Osteoblast (primary cell): ENCODE measurements around the gene C2CD5. TPM values are rescaled to one million over a fixed set of nuclear protein-coding genes. Genes with fewer than 3 reads are reported as not detected.

Experiments
- DNase-seq: peaks from one replicate; pipeline ENCODE4 v3.0.0; 2011; ENCODE audit warnings: low spot score, mixed read lengths; ENCODE audit not compliant: insufficient read length; ENCODE audit errors: missing footprints
- H2AFZ ChIP-seq: 2 replicates; pipeline ENCODE4 v1.6.0; 2011; ENCODE audit warnings: mild to moderate bottlenecking, low read length
- H3K27ac ChIP-seq: 2 replicates; pipeline ENCODE4 v1.5.1; 2011; ENCODE audit warnings: mild to moderate bottlenecking, low read depth, low read length, moderate library complexity
- H3K27me3 ChIP-seq: 2 replicates; pipeline ENCODE4 v1.6.0; 2012; ENCODE audit warnings: mild to moderate bottlenecking, control low read depth, inconsistent platforms, low read length, moderate library complexity; ENCODE audit not compliant: insufficient read depth
- H3K36me3 ChIP-seq: 2 replicates; pipeline ENCODE4 v1.5.1; 2011; ENCODE audit warnings: mild to moderate bottlenecking, low read length, control low read depth, moderate library complexity; ENCODE audit not compliant: insufficient read depth
- H3K4me1 ChIP-seq: 2 replicates; pipeline ENCODE4 v1.5.1; 2011; ENCODE audit warnings: mild to moderate bottlenecking, low read length, control low read depth, moderate library complexity; ENCODE audit not compliant: insufficient read depth
- H3K4me2 ChIP-seq: 2 replicates; pipeline ENCODE4 v1.6.0; 2011; ENCODE audit warnings: mild to moderate bottlenecking, low read length; ENCODE audit not compliant: insufficient read depth
- H3K4me3 ChIP-seq: fragments of 200-600 bp; sonication (generic); 3 replicates; pipeline ENCODE4 v1.5.1; 2012; ENCODE audit warnings: mild to moderate bottlenecking, low read length, inconsistent platforms; ENCODE audit not compliant: insufficient read depth
- H3K79me2 ChIP-seq: 2 replicates; pipeline ENCODE4 v1.6.0; 2012; ENCODE audit warnings: mild to moderate bottlenecking, low read length, control low read depth, inconsistent platforms; ENCODE audit not compliant: insufficient read depth
- H3K9me3 ChIP-seq: 2 replicates; pipeline ENCODE4 v1.5.1; 2011; ENCODE audit warnings: low read depth, low read length, control low read depth
- H4K20me1 ChIP-seq: 2 replicates; pipeline ENCODE4 v1.6.0; 2012; ENCODE audit warnings: mild to moderate bottlenecking, low read length, control low read depth; ENCODE audit not compliant: insufficient read depth
- total RNA-seq: library from RNA; depleted of rRNA; stranded (reverse); fragments of >200 nt; gene quantifications from 2 replicates; pipeline ENCODE4 v1.2.3, GENCODE V29; 2012
- TF ChIP-seq, protein P1 (sequence below): IDR thresholded peaks from 2 replicates; pipeline ENCODE4 v1.5.1; 2011; ENCODE audit warnings: mild to moderate bottlenecking, low read depth, low read length, moderate library complexity; ENCODE audit errors: extremely low read depth

The C2CD5 gene
- total RNA-seq, 1 donor: 22.1 TPM

DNA sequence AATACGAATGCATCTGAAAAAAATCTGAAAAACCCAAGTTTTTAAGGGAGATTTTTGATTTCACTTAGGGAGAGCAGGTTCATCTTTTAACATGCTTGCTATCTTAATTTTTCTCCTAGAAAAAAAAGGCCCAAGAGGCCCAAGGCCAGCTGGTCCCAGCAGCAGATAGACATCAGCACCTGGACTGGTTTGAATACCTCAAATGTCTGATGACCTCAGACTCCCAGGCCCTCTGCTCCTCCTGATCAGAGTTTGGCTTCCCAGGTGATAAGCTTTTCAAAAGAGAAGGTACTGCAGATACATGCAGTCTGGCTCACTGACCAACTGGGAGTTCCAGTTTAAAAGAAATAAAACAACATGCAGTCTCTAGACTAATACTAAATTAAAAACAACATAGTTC lies 82.6 kb downstream of the C2CD5 start:
- Histone ChIP-seq H3K4me3 (no peak overlapping the region), H3K79me2 (no peaks in the 10 kb centered on the region), H3K27ac (no peak overlapping the region), H3K9me3 (no peaks in the 10 kb centered on the region), H3K4me1 (no peaks in the 10 kb centered on the region), H2AFZ (no peak overlapping the region), H3K36me3 (no peaks in the 10 kb centered on the region), H4K20me1 (no peaks in the 10 kb centered on the region), H3K4me2 (no peak overlapping the region), H3K27me3 (no peaks in the 10 kb centered on the region)
- no peak for DNase-seq
- TF ChIP-seq, protein P1, sequence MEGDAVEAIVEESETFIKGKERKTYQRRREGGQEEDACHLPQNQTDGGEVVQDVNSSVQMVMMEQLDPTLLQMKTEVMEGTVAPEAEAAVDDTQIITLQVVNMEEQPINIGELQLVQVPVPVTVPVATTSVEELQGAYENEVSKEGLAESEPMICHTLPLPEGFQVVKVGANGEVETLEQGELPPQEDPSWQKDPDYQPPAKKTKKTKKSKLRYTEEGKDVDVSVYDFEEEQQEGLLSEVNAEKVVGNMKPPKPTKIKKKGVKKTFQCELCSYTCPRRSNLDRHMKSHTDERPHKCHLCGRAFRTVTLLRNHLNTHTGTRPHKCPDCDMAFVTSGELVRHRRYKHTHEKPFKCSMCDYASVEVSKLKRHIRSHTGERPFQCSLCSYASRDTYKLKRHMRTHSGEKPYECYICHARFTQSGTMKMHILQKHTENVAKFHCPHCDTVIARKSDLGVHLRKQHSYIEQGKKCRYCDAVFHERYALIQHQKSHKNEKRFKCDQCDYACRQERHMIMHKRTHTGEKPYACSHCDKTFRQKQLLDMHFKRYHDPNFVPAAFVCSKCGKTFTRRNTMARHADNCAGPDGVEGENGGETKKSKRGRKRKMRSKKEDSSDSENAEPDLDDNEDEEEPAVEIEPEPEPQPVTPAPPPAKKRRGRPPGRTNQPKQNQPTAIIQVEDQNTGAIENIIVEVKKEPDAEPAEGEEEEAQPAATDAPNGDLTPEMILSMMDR: no peak

DNA sequence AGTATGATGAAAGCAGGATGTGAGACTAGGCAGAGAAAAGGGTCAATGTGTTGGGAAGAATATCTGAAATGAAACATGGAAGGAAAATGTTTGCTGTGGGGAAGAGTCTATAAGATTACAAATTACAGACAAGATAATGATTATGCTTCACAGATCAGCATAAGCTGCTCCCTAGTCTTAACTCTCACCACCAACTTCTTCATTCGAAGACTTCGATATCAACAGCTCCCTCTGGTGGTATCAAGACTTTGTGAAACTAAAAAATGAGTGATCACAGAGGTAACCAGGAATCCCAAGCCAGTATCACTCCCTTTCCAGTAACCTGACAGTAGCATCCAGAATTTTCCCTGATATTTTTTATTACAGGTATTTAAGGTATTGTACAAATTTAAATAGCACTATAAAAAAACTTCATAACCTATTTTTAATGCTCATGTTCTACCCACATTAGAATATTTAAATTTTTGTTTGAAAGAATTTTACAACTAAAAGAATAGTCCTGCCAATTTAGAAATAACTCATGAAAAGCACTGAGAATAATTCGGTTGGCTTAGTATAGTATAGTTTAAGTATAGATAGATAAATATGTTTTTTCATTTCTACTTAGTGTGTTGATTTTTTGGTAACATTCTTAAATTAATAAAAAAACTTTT lies 84.4 kb downstream of the C2CD5 start:
- H3K79me2 ChIP-seq: no peaks in the 10 kb centered on the region
- no peaks in the 10 kb centered on the region for H3K9me3 ChIP-seq
- DNase-seq: peak; percentile 22
- no peaks in the 10 kb centered on the region for H4K20me1 ChIP-seq
- H2AFZ ChIP-seq: no peak overlapping the region
- H3K4me3 ChIP-seq: no peak overlapping the region
- no peaks in the 10 kb centered on the region for H3K4me1 ChIP-seq
- no peaks in the 10 kb centered on the region for H3K27me3 ChIP-seq
- no peak overlapping the region for H3K27ac ChIP-seq
- H3K36me3 ChIP-seq: no peaks in the 10 kb centered on the region
- TF ChIP-seq, protein P1: peak; percentile 70
- H3K4me2 ChIP-seq: no peak overlapping the region

DNA sequence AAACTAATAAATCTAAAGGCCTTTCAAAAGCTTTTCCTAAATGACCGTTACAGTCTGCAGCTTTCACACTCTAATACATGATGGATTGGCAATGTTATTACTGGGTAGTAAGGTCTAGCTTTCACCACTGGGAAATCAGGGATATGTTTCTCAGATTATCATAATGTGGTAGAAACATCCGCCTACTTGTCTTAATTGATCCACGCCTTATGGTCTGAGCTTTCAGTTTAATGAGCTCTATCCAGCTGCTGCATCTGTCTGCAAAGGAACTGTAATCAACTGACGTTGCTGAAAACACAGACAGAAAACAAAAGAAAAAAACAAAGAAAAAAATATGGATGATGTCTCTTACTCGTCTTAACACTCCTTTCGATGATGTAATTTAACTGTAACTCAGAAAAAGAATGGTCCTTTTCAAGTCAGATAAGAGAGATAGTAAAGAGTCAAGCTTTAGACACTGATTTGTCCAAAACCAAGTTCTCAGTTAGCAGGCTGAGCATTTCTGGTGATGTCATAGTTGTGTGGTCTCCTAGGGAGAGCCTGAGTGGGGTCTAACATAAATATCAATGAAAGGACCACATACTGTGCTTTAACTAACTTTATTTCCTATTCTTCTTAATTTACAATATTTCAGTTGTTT lies 85.9 kb downstream of the C2CD5 start:
- Histone ChIP-seq H4K20me1 (no peaks in the 10 kb centered on the region), H3K4me3 (no peak overlapping the region), H3K79me2 (no peaks in the 10 kb centered on the region), H2AFZ (no peak overlapping the region), H3K4me2 (no peak overlapping the region), H3K27ac (no peak overlapping the region), H3K27me3 (no peaks in the 10 kb centered on the region), H3K9me3 (no peaks in the 10 kb centered on the region), H3K36me3 (no peaks in the 10 kb centered on the region), H3K4me1 (no peaks in the 10 kb centered on the region)
- TF ChIP-seq, protein P1: no peak
- no peak for DNase-seq

DNA sequence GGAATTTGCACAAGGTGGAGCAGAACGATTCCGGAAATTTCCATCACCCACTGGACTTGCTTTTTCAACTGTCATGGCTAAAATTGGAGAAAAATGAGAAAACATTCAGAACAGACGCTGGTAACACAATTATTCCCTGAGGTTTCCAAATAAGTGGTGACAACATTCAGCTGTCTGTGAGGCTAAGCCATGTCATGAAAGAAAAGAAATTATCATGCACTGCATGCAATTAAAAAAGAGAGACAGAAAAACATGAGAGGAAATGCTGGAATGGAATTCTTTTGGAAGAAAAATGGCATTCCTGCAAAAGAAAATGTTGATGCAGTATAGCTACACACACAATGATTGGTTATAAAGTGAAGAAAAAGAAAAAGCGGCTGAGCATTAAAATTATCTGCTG lies 87.3 kb downstream of the C2CD5 start:
- Histone ChIP-seq H3K4me2 (no peak overlapping the region), H3K9me3 (no peaks in the 10 kb centered on the region), H3K79me2 (no peaks in the 10 kb centered on the region), H3K4me3 (no peak overlapping the region), H3K4me1 (no peaks in the 10 kb centered on the region), H3K27ac (no peak overlapping the region), H3K27me3 (no peaks in the 10 kb centered on the region), H4K20me1 (no peaks in the 10 kb centered on the region), H3K36me3 (no peaks in the 10 kb centered on the region), H2AFZ (no peak overlapping the region)
- no peak for DNase-seq
- TF ChIP-seq, protein P1: no peak
